Ovary (tissue), 3 donors: Measurements from ENCODE around the gene DNAAF5.

Experiments
- POLR2A ChIP-seq: fragments of 450-650 bp; IDR thresholded peaks from one replicate; pipeline ENCODE4 v1.6.1; 2017; ENCODE audit warnings: antibody characterized with exemption, mild to moderate bottlenecking, moderate library complexity
- TF ChIP-seq, protein P1 (sequence below), 3 donors: fragments of 450-650 bp in 2 of 3; fragments of 200-600 bp in 1 of 3; IDR thresholded peaks; one replicate each; pipeline versions ENCODE4 v1.5.1 to v1.8.0; 2016 to 2022; ENCODE audit warnings: antibody characterized with exemption in 3 of 3, mild to moderate bottlenecking in 1 of 3
- donor health status: DM: no; HTN: no; CAD: no.

DNA sequence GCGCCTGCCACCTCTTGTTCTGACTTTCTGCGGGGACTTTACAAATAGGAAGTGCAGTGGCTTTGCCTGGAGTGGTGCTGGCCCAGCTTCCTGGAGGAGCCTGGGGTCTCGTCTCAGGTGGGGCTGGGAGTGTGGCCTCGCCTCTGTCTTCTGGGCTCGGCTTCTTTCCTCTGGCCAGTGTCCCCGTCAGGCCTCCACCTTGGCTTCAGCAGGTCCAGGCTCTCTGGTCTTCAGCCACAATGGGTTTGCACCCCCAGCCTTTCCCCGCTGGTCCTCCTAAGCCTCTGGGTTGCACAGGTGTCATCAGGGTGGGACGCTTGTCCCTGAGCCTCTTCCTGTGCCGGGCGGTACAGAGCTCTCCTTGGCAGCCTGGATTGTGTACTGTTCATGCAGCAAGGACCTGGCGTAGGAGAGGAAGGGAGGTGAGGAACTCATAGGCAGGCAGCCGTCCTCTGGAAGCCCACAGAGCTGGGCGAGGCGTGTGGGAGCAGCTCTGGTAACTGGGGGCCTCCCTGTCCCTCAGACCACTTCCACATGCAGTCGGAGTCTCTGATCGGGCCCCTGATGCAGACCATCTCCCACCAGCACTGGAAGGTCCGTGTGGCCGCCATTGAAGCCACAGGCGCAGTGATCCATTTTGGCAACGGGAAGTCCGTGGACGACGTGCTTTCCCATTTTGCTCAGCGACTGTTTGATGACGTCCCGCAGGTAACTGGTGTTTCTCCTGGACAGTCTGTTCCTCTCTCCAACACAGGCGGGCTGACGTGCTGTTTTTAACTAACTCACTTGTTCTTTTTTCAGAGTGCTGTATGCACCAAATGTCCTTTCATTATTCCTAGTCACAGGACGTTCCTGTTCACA is 2.9 kb downstream of the DNAAF5 start:
- TF ChIP-seq, protein P1, sequence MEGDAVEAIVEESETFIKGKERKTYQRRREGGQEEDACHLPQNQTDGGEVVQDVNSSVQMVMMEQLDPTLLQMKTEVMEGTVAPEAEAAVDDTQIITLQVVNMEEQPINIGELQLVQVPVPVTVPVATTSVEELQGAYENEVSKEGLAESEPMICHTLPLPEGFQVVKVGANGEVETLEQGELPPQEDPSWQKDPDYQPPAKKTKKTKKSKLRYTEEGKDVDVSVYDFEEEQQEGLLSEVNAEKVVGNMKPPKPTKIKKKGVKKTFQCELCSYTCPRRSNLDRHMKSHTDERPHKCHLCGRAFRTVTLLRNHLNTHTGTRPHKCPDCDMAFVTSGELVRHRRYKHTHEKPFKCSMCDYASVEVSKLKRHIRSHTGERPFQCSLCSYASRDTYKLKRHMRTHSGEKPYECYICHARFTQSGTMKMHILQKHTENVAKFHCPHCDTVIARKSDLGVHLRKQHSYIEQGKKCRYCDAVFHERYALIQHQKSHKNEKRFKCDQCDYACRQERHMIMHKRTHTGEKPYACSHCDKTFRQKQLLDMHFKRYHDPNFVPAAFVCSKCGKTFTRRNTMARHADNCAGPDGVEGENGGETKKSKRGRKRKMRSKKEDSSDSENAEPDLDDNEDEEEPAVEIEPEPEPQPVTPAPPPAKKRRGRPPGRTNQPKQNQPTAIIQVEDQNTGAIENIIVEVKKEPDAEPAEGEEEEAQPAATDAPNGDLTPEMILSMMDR (IDR thresholded peaks at IDR 0.05), result no peak
- no peak for TF ChIP-seq POLR2A
